GM06990 (cell line): Measurements from ENCODE around the gene HAUS5.

Source experiments
- DNase-seq: peaks from one replicate; pipeline ENCODE4 v3.0.0-alpha.2; 2011; ENCODE audit not compliant: insufficient read length; ENCODE audit errors: extremely low read depth
- H3K27me3 ChIP-seq: replicated peaks from 2 replicates; pipeline ENCODE4 v1.6.0; 2011; ENCODE audit warnings: low read length; ENCODE audit not compliant: control insufficient read depth, insufficient read depth
- H3K36me3 ChIP-seq: 2 replicates; pipeline ENCODE4 v1.5.1; 2011; ENCODE audit warnings: low read length; ENCODE audit not compliant: control insufficient read depth, insufficient read depth
- H3K4me3 ChIP-seq: replicated peaks from 2 replicates; pipeline ENCODE4 v1.5.1; 2011; ENCODE audit warnings: low read depth, mild to moderate bottlenecking, control low read depth, low read length
- CTCF ChIP-seq: IDR thresholded peaks from 2 replicates; pipeline ENCODE4 v1.5.1; 2011; ENCODE audit warnings: low read length, control low read depth, mild to moderate bottlenecking, inconsistent platforms; ENCODE audit not compliant: insufficient read depth, poor library complexity, severe bottlenecking

Gene HAUS5

GRCh38 chr19:35633727-35634440 lies 21.3 kb downstream of the HAUS5 start:
- no peak for TF ChIP-seq CTCF
- no peak for DNase-seq
- Histone ChIP-seq H3K27me3 (no peaks in the 10 kb centered on the region), H3K36me3 (peaks cover 48% of the 10 kb centered on the region), H3K4me3 (no peak overlapping the region)

GRCh38 chr19:35636651-35637050 lies 24.1 kb downstream of the HAUS5 start:
- TF ChIP-seq CTCF, result no peak
- Histone ChIP-seq H3K4me3 (no peak overlapping the region), H3K27me3 (no peaks in the 10 kb centered on the region), H3K36me3 (peaks cover 40% of the 10 kb centered on the region)
- DNase-seq, result no peak

GRCh38 chr19:35637165-35637564 lies 24.6 kb downstream of the HAUS5 start:
- TF ChIP-seq CTCF, result no peak

GRCh38 chr19:35639321-35639639 lies 26.7 kb downstream of the HAUS5 start:
- no peak for TF ChIP-seq CTCF
- H3K36me3 ChIP-seq, result peaks cover 22% of the 10 kb centered on the region
- no peak for DNase-seq
- no peak overlapping the region for H3K4me3 ChIP-seq
- no peaks in the 10 kb centered on the region for H3K27me3 ChIP-seq

More at GRCh38 chr19:35637165-35637564, 24.6 kb downstream of the HAUS5 start:
- DNase-seq, result no peak
- peaks cover 37% of the 10 kb centered on the region for H3K36me3 ChIP-seq
- H3K27me3 ChIP-seq, result no peaks in the 10 kb centered on the region
- no peak overlapping the region for H3K4me3 ChIP-seq

GRCh38 chr19:35639863-35640262 lies 27.3 kb downstream of the HAUS5 start:
- TF ChIP-seq CTCF, result no peak
- peaks cover 22% of the 10 kb centered on the region for H3K36me3 ChIP-seq
- no peak for DNase-seq
- H3K27me3 ChIP-seq, result no peaks in the 10 kb centered on the region
- H3K4me3 ChIP-seq, result no peak overlapping the region
